GM12891 (cell line): ENCODE measurements around the gene STAT6.
A peak's percentile ranks its signal among the peaks of the same experiment; 100 is the strongest.

Experiments
- PAX5 ChIP-seq: IDR thresholded peaks from 2 replicates; pipeline ENCODE4 v1.6.1; 2011; ENCODE audit warnings: low read length, moderate library complexity, mild to moderate bottlenecking; ENCODE audit not compliant: insufficient read depth, severe bottlenecking
- POLR2A ChIP-seq: IDR thresholded peaks from 2 replicates; pipeline ENCODE4 v1.6.1; 2011; ENCODE audit warnings: low read depth, low read length, control low read depth
- POLR2AphosphoS5 ChIP-seq: IDR thresholded peaks from 2 replicates; pipeline ENCODE4 v1.6.1; 2011; ENCODE audit warnings: low read depth, low read length, control low read depth
- POU2F2 ChIP-seq: IDR thresholded peaks from 2 replicates; pipeline ENCODE4 v1.6.1; 2011; ENCODE audit warnings: low read depth, mild to moderate bottlenecking, control low read depth, low read length, moderate library complexity
- SPI1 ChIP-seq: IDR thresholded peaks from 2 replicates; pipeline ENCODE4 v1.6.1; 2011; ENCODE audit warnings: low read depth, low read length, control low read depth
- TAF1 ChIP-seq: IDR thresholded peaks from 2 replicates; pipeline ENCODE4 v1.6.1; 2011; ENCODE audit warnings: low read depth, low read length, control low read depth

- TF ChIP-seq POLR2A, result no peak
- no peak for TF ChIP-seq POLR2AphosphoS5
- no peak for TF ChIP-seq TAF1
- 0 out of 2 replicates have a peak, but pooled peaks have one; percentile 7 for TF ChIP-seq SPI1
- no peak for TF ChIP-seq POU2F2
- no peak for TF ChIP-seq PAX5
Observed at GRCh38 chr12:57157588-57158173, 46.5 kb upstream of the STAT6 start.
